ENCODE data around the gene TTC14. TPM values are rescaled to one million over a fixed set of nuclear protein-coding genes. Genes with fewer than 3 reads are reported as not detected.

The TTC14 gene
- total and polyA plus RNA-seq, 2 donors (not counting 3 experiments of a cell fraction or from before 2014, with no cell fraction given): 14.5 to 33.6 TPM

DNA sequence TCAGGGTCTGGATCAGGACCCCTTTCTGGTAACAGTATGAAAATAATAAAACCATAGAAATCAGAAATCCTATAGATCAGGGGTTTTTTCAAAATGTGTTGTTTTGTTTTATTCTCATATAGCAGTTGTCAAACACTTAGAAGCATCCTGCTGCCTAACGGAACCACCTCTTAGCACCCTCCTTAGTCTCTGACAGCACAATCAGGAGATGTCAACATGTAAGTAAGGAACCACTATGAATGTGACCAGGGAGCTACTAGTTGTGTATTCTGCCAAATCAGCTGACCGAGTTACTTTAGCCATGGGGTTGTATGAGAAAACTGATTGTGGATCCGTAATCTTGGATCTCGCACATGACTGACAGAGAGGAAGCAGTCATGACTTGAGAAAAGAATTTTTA is 55.1 kb downstream of the TTC14 start:
- H3K9me3 ChIP-seq (replicated peaks; ENCODE audit: control insufficient read depth, insufficient read depth, low read length): no peaks in the 10 kb centered on the region
- intact Hi-C loops (cut with micrococcal nuclease): no loop called here
- CTCF ChIA-PET: interaction anchor here (0.7 to 1.5 kb wide), 3 partner anchors 21 to 728 kb away, joined by 3 to 4 read pairs (median 3); no protein-coding TSS in a partner anchor
- no peaks in the 10 kb centered on the region for H3K9me1 ChIP-seq (replicated peaks; ENCODE audit: control insufficient read depth, extremely low read depth, insufficient read depth, low read length)
- dilution Hi-C loops (cut with MboI; ENCODE audit: extremely low pct_ligation_motif_present, low sequenced_read_pairs): no loop called here
- H2AFZ ChIP-seq (ENCODE audit: low read depth, low read length): no peak overlapping the region
- no peak overlapping the region for H3K9ac ChIP-seq (replicated peaks; ENCODE audit: extremely low read depth, insufficient read depth, low read length)
- H3K79me2 ChIP-seq (ENCODE audit: control insufficient read depth, insufficient read depth, low read length): no peaks in the 10 kb centered on the region
- H3K27ac ChIP-seq (ENCODE audit: insufficient read depth, low read depth, low read length): no peak overlapping the region
- DNase-seq (ENCODE audit: low read depth, low spot score) (no peak), FAIRE-seq (no peak)
- H3K4me1 ChIP-seq (ENCODE audit: control insufficient read depth, extremely low read depth, insufficient read depth, low read length): no peaks in the 10 kb centered on the region
- H3K36me3 ChIP-seq (ENCODE audit: control insufficient read depth in 2 of 2, extremely low read depth in 1 of 2, insufficient read depth in 2 of 2, low read length in 2 of 2): no peaks in the 10 kb centered on the region
- TF ChIP-seq, protein P1, sequence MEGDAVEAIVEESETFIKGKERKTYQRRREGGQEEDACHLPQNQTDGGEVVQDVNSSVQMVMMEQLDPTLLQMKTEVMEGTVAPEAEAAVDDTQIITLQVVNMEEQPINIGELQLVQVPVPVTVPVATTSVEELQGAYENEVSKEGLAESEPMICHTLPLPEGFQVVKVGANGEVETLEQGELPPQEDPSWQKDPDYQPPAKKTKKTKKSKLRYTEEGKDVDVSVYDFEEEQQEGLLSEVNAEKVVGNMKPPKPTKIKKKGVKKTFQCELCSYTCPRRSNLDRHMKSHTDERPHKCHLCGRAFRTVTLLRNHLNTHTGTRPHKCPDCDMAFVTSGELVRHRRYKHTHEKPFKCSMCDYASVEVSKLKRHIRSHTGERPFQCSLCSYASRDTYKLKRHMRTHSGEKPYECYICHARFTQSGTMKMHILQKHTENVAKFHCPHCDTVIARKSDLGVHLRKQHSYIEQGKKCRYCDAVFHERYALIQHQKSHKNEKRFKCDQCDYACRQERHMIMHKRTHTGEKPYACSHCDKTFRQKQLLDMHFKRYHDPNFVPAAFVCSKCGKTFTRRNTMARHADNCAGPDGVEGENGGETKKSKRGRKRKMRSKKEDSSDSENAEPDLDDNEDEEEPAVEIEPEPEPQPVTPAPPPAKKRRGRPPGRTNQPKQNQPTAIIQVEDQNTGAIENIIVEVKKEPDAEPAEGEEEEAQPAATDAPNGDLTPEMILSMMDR (IDR thresholded peaks at IDR 0.05; ENCODE audit: extremely low read depth in 1 of 2, insufficient read depth in 1 of 2, low read depth in 1 of 2, low read length in 2 of 2): no peak
- TF ChIP-seq EZH2 (IDR thresholded peaks at IDR 0.05; ENCODE audit: borderline replicate concordance, low read depth, low read length, severe bottlenecking): no peak
- no peak for TF ChIP-seq MYC (IDR thresholded peaks at IDR 0.05; ENCODE audit: low read depth, low read length)
- TF ChIP-seq FOS (IDR thresholded peaks at IDR 0.05; ENCODE audit: borderline replicate concordance, insufficient read depth, low read length): no peak
- no peak for TF ChIP-seq MAX (IDR thresholded peaks at IDR 0.05; ENCODE audit: insufficient read depth, insufficient read length)
- TF ChIP-seq GATA2 (IDR thresholded peaks at IDR 0.05; ENCODE audit: insufficient read depth, insufficient read length, low read depth, low read length): no peak
- TF ChIP-seq POLR2A (IDR thresholded peaks at IDR 0.05; ENCODE audit: low read depth, low read length): no peak
- TF ChIP-seq JUN (IDR thresholded peaks at IDR 0.05; ENCODE audit: borderline replicate concordance, insufficient read depth, insufficient read length, low read depth): no peak
- TF ChIP-seq POLR2AphosphoS5 (IDR thresholded peaks at IDR 0.05; ENCODE audit: insufficient read depth, low read depth, low read length): no peak
- H3K27me3 ChIP-seq (ENCODE audit: control insufficient read depth in 2 of 2, insufficient read depth in 2 of 2, low read length in 2 of 2): peaks cover 0 to 3% of the 10 kb centered on the region in 2 experiments
- POLR2A ChIA-PET: no interaction called here
- no peak overlapping the region for H3K4me2 ChIP-seq (ENCODE audit: insufficient read depth, low read length)
- no peaks in the 10 kb centered on the region for H4K20me1 ChIP-seq (replicated peaks; ENCODE audit: control insufficient read depth, extremely low read depth, insufficient read depth, low read length)
- no TSS peak for BruUV-seq (replicated peaks)
- no peak overlapping the region for H3K4me3 ChIP-seq (replicated peaks in 1 of 3; ENCODE audit: insufficient read depth in 1 of 3, low read depth in 1 of 3, low read length in 3 of 3)

Small RNA genes lying within 50 kb of the gene (small RNA-seq; reads per million reads assigned to genes)
- gene AC068298.1 (ENCODE audit: insufficient read depth, insufficient read length, low read depth, low replicate concordance) (not detected), gene RNU6-486P (ENCODE audit: insufficient read depth, insufficient read length, low read depth, low replicate concordance) (not detected)

Other genes starting within 250 kb of the TTC14 start
- not detected in 2 replicates for gene CCDC39, start 77.3 kb downstream of the TTC14 start, total RNA-seq
- gene CCDC39, start 77.3 kb downstream of the TTC14 start, polyA plus RNA-seq: not detected in 2 replicates